ENCODE measurements around the gene FREM2. TPM values are rescaled to one million over a fixed set of nuclear protein-coding genes. Genes with fewer than 3 reads are reported as not detected.

The FREM2 gene
- polyA plus RNA-seq, 1 of the 3 experiments (the other 2 are of a cell fraction), result not detected

DNA sequence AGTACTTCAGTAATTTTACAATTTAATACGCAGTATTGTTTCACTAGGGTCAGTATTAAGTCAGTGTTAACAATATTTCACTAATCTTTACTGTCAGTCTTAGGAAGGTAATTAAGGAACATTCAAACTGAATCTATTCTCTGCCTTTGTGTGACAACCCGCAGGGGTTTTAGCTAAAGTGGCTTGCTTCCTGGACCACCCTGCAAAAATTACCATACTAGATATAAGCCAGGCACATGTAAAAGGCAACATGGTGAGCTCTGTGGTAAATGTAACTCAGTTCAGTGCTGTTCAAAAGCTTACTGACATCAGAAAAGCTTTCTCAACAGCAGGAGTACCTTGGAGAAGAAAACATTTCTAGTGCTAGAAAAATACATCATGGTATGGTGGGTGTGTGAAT is 116.7 kb downstream of the FREM2 start:
- no peak overlapping the region for H3K4me3 ChIP-seq (ENCODE audit: low read depth in 2 of 2, low read length in 1 of 2)
- H3K9me3 ChIP-seq, result no peaks in the 10 kb centered on the region
- H3K27ac ChIP-seq (ENCODE audit: low read depth in 2 of 2, low read length in 1 of 2), result no peak overlapping the region
- WGBS (ENCODE audit: low lambda C conversion rate), result 17% methylated on average over 2 of the region's 2 CpGs
- H3K79me2 ChIP-seq (ENCODE audit: insufficient read depth), result no peaks in the 10 kb centered on the region
- ChIA-PET POLR2A (no interaction called here), CTCF (interaction anchor here (1.1 to 1.4 kb wide), 3 partner anchors 18 to 214 kb away, joined by 3 to 4 read pairs (median 3); no protein-coding TSS in a partner anchor)
- H3K4me2 ChIP-seq, result no peak overlapping the region
- no peak for TF ChIP-seq FOSL2 (IDR thresholded peaks at IDR 0.05; ENCODE audit: borderline replicate concordance, low read depth)
- TF ChIP-seq RCOR1 (IDR thresholded peaks at IDR 0.05; ENCODE audit: low read length), result no peak
- no peak for TF ChIP-seq POLR2AphosphoS5 (IDR thresholded peaks at IDR 0.05; ENCODE audit: low read depth, low read length)
- TF ChIP-seq REST (IDR thresholded peaks at IDR 0.05; ENCODE audit: low read depth, low read length), result no peak
- TF ChIP-seq, protein P1, sequence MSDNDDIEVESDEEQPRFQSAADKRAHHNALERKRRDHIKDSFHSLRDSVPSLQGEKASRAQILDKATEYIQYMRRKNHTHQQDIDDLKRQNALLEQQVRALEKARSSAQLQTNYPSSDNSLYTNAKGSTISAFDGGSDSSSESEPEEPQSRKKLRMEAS (IDR thresholded peaks at IDR 0.05; ENCODE audit: low read depth), result no peak
- TF ChIP-seq YY1 (IDR thresholded peaks at IDR 0.05; ENCODE audit: low read depth), result no peak
- TF ChIP-seq, protein P2, sequence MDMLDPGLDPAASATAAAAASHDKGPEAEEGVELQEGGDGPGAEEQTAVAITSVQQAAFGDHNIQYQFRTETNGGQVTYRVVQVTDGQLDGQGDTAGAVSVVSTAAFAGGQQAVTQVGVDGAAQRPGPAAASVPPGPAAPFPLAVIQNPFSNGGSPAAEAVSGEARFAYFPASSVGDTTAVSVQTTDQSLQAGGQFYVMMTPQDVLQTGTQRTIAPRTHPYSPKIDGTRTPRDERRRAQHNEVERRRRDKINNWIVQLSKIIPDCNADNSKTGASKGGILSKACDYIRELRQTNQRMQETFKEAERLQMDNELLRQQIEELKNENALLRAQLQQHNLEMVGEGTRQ (IDR thresholded peaks at IDR 0.05; ENCODE audit: borderline replicate concordance, low read depth, low read length), result no peak
- no peak for TF ChIP-seq MEF2A (IDR thresholded peaks at IDR 0.05; ENCODE audit: borderline replicate concordance, low read depth)
- no peak for TF ChIP-seq IRF3 (IDR thresholded peaks at IDR 0.05; ENCODE audit: low read depth, low read length)
- no peak for TF ChIP-seq NFIC (IDR thresholded peaks at IDR 0.05; ENCODE audit: borderline replicate concordance)
- TF ChIP-seq RXRA (IDR thresholded peaks at IDR 0.05; ENCODE audit: borderline replicate concordance, low read depth), result no peak
- TF ChIP-seq TEAD4 (IDR thresholded peaks at IDR 0.05; ENCODE audit: borderline replicate concordance, insufficient read depth), result no peak
- TF ChIP-seq CTCF (IDR thresholded peaks at IDR 0.05), result no peak
- TF ChIP-seq SMC3 (IDR thresholded peaks at IDR 0.05; ENCODE audit: low read depth, low read length), result no peak
- TF ChIP-seq, protein P3, sequence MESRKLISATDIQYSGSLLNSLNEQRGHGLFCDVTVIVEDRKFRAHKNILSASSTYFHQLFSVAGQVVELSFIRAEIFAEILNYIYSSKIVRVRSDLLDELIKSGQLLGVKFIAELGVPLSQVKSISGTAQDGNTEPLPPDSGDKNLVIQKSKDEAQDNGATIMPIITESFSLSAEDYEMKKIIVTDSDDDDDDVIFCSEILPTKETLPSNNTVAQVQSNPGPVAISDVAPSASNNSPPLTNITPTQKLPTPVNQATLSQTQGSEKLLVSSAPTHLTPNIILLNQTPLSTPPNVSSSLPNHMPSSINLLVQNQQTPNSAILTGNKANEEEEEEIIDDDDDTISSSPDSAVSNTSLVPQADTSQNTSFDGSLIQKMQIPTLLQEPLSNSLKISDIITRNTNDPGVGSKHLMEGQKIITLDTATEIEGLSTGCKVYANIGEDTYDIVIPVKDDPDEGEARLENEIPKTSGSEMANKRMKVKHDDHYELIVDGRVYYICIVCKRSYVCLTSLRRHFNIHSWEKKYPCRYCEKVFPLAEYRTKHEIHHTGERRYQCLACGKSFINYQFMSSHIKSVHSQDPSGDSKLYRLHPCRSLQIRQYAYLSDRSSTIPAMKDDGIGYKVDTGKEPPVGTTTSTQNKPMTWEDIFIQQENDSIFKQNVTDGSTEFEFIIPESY (IDR thresholded peaks at IDR 0.05; ENCODE audit: borderline replicate concordance, low read depth), result no peak
- no peak overlapping the region for H3K9ac ChIP-seq
- no peaks in the 10 kb centered on the region for H4K20me1 ChIP-seq (ENCODE audit: insufficient read depth)
- no peak overlapping the region for H2AFZ ChIP-seq (ENCODE audit: low read depth)
- no peaks in the 10 kb centered on the region for H3K9me2 ChIP-seq
- H3F3A ChIP-seq (replicated peaks; ENCODE audit: insufficient read depth), result no peaks in the 10 kb centered on the region
- H3K36me3 ChIP-seq (replicated peaks in 1 of 2; ENCODE audit: control insufficient read depth in 1 of 2, insufficient read depth in 2 of 2, low read length in 1 of 2), result no peaks in the 10 kb centered on the region
- H3K27me3 ChIP-seq (ENCODE audit: insufficient read depth), result no peaks in the 10 kb centered on the region
- no peak for DNase-seq
- H3K4me1 ChIP-seq (ENCODE audit: control insufficient read depth in 1 of 2, insufficient read depth in 2 of 2, low read depth in 1 of 2, low read length in 1 of 2), result peaks cover 0 to 7% of the 10 kb centered on the region in 2 experiments; a peak in 1 of 4 replicates
